GM19193 (cell line): ENCODE results near the gene DDN.
A peak's percentile ranks its signal among the peaks of the same experiment; 100 is the strongest.

Experiments used
- POLR2A ChIP-seq: IDR thresholded peaks from 4 replicates; pipeline ENCODE4 v1.6.1; 2011; ENCODE audit not compliant: insufficient read depth, insufficient read length; ENCODE audit errors: extremely low read depth

DDN gene

DNA sequence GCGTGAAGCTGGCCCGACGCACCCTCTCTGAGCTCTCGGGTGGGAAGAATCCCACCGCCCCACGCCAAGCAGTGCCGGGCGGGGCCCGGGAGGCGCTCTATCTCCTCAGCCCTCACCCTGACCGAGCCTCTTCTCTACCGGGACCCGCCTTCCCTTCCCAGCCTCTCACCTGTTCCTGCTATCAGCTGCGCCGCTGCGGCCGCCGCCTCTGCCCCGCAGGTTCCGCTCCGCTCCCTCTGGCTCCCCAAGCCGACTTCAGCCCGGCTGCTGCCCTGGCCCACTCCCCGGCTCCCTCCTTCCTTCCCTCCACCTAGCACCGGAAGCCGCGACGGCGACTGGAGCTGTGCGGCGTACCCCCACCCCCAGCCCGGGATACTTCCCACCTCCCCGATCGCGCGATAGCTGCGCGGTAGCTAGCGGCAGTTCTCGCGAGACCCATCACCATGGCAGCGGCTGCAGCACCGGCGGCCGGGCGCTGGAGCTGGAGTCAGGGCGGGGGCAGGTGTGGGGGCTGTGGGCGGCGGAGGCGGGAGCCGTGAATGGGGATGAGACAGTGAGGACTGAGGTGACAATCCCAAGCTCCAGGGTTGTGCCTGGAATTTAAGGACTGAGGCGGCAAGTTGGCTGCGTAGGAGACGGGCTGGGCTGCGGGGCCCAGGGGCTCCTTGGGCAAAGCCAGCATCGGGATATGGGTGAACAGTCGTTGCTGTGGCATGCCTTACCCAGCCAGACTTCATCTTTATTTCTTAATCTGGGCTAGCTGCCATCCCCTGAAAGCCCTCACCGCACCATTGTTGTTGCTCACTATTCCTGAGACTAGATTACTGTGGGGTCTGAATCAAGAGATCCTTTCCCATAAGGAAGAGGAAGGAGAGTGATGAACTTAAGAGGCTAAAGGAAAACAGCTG lies 41.8 kb downstream of the DDN start, which contains the start of gene ARF3:
TSS of gene ARF3 (minus strand) at position 347 of the 908 bp plus-strand sequence. CDS start 16,392 bp downstream, outside the sequence.
- TF ChIP-seq POLR2A, result peak; percentile 86

DNA sequence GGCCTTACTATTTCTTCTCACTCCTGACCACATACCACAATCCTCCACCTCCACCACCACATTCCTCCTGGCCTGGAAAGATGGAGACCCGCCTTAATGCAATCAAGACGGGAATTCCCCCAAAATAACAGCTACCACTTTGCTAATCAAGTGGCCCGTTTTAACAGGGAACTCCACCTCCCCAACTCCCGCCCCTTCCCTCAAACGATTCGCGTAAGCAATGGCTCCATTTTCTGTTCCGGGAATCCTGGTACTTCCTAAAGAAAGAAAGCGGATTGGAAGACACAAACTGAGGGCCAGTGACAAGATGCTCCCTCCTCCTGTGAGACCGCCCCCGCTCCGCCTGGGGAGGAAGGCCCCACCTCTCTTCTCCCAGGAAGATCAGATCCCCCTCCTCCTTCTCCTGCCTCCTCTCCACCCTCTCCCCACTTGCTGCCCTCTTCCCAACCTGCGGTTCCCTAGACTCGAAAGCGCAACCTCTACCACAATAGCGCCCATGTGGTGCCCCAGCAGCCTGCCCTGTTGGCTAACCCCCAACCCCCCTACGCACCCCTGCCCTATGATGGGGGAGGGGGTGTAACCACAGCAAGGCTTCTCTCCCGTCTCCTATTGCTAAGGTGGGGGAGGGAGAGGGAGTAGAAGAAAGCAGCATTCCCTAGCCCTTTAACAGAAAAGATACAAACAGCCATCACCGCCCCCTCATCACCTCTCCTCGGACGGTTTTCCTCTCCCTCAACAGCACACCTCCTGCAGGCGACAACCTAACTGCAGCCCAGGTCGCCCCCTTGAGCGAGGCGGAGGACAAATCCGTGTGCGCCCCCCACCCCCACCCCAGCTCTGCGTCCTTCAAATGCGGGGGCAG lies 42.7 kb downstream of the DDN start:
- TF ChIP-seq POLR2A, result no peak

DNA sequence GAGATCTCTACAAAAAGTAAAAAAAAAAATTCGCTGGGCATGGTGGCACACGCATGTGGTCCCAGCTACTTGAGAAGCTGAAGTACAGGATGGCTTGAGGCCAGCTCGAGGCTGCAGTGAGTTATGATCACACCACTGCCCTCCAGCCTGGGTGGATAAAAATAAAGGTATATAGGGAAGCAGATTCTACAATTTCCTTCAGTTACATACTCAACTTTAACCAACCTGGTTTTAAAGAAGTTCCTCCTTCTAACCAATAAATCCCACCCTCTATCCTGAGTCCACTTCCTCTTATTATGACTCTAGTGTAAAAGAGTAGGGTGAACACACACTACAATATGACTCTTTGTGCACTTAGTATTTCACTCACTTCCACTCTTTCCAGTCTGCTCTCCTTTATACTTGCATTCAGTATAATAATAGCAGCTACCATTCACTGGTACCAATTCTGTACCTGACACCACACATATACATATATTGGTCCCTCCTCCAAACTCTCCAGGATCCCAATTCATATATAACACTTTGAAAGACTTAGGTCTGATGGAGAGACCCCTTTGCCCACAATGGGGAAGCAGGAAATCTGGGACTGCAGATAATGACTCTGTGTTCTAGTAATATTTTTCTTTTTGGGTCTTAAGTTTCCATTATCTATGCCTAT lies 44.2 kb downstream of the DDN start:
- TF ChIP-seq POLR2A, result no peak

DNA sequence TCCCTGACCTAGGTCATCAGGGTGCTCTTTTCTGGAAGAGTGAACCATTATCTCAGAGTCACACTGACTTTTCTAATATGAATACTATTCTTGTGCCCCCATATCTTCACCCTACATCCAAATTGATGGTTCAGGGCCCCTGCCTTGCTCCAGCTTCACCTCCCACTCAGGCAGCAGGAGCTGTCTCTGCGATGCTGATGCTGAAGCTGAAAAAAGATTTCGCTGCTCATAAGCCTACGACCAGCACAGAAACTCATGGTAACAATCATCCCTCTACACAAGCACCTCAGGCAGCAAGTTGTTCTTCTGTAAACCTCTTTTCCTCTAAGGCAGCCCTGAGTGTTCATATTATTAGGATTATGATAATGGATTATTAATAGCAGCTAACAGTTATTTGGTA lies 45.1 kb downstream of the DDN start:
- no peak for TF ChIP-seq POLR2A

- no peak for TF ChIP-seq POLR2A
Observed at GRCh38 chr12:48952691-48953090, 46.5 kb downstream of the DDN start.

DNA sequence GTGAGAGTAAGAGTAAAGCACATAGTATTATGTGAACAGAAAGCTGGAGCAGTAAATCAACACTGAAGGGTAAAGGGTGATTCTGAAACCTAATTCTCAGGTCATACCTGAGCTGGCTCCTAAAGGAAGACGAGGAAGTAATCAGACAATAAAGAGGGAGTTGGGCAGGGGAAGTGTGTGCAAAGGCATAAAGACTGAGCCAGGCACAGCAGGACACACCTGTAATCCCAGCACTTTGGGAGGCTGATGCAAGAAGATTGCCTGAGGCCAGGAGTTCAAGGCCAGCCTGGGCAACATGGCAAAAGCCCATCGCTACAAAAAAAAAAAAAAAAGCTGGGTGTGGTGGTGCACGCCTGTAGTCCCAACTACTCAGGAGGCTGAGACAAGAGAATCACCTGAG lies 51.4 kb downstream of the DDN start:
- no peak for TF ChIP-seq POLR2A

DNA sequence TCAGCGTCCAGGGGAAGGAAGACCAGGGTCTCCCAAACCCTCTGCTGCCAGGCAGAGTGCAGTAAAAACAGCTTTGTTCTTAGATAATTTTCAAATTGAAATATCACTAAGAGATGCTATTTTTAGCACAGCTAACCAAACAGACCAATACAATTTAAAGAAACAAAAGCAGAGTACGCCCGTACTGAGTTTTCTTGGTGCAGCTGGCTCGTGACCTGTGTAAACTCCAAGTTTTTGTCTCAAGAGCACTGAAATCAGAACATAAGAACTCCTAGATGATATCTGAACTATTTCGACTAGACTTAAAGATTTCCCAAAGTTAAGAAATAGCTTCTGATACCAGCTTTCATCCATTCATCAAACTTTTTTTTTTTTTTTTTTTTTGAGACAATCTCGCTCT lies 52.2 kb downstream of the DDN start:
- no peak for TF ChIP-seq POLR2A

- TF ChIP-seq POLR2A, result no peak
Observed at GRCh38 chr12:48946205-48946604, 53.0 kb downstream of the DDN start.
